NB4 (cell line): ENCODE data around the gene ELP6.

ENCODE experiments used
- DNase-seq: peaks from one replicate; pipeline ENCODE4 v3.0.0; 2010; ENCODE audit warnings: low read depth
- H3K4me3 ChIP-seq: one replicate; pipeline ENCODE4 v1.5.1; 2011; ENCODE audit warnings: mild to moderate bottlenecking, low read depth, low read length, moderate library complexity
- CTCF ChIP-seq: IDR thresholded peaks from one replicate; pipeline ENCODE4 v1.5.1; 2012; ENCODE audit warnings: low read depth, low read length
- MAX ChIP-seq: IDR thresholded peaks from 2 replicates; pipeline ENCODE4 v1.6.1; 2011; ENCODE audit warnings: low read depth, low read length
- MYC ChIP-seq: IDR thresholded peaks from 2 replicates; pipeline ENCODE4 v1.6.1; 2011; ENCODE audit warnings: low read depth, low read length
- POLR2A ChIP-seq: IDR thresholded peaks from 2 replicates; pipeline ENCODE4 v1.6.1; 2011; ENCODE audit warnings: mild to moderate bottlenecking; ENCODE audit not compliant: insufficient read length; ENCODE audit errors: extremely low read depth

Gene ELP6

GRCh38 chr3:47541583-47542108 lies 28.1 kb upstream of the ELP6 start:
- no peak for TF ChIP-seq MYC
- no peak for TF ChIP-seq CTCF
- TF ChIP-seq MAX: no peak
- TF ChIP-seq POLR2A: no peak
- DNase-seq: no peak
- no peak overlapping the region for H3K4me3 ChIP-seq

- no peak for TF ChIP-seq CTCF
- TF ChIP-seq MAX: no peak
- TF ChIP-seq POLR2A: no peak
- TF ChIP-seq MYC: no peak
- no peak for DNase-seq
- H3K4me3 ChIP-seq: no peak overlapping the region
Observed at GRCh38 chr3:47540281-47540680, 26.8 kb upstream of the ELP6 start.

- no peak for DNase-seq
- H3K4me3 ChIP-seq: no peak overlapping the region
- TF ChIP-seq MAX (no peak), CTCF (no peak), MYC (no peak), POLR2A (no peak)
Observed at GRCh38 chr3:47536967-47537366, 23.5 kb upstream of the ELP6 start.

- DNase-seq: no peak
- H3K4me3 ChIP-seq: no peak overlapping the region
- TF ChIP-seq CTCF: no peak
- no peak for TF ChIP-seq MYC
- no peak for TF ChIP-seq POLR2A
- TF ChIP-seq MAX: no peak
Observed at GRCh38 chr3:47536221-47536891, 22.8 kb upstream of the ELP6 start.

- TF ChIP-seq POLR2A (no peak), CTCF (no peak), MAX (no peak), MYC (no peak)
- no peak overlapping the region for H3K4me3 ChIP-seq
- DNase-seq: no peak
Observed at GRCh38 chr3:47533996-47534454, 20.5 kb upstream of the ELP6 start.
